Muscle of arm (tissue), 12 donors: Measurements from ENCODE around the gene TBRG4. TPM values are rescaled to one million over a fixed set of nuclear protein-coding genes. Genes with fewer than 3 reads are reported as not detected.

Experiments used
- DNase-seq: peaks from one replicate; pipeline ENCODE4 v3.0.0-alpha.2; 2013
- polyA plus RNA-seq, 12 donors: library from polyadenylated mRNA; unstranded; fragments of 120-200 nt; gene quantifications; one replicate each; pipeline ENCODE4 v1.2.1, GENCODE V29; 2013; ENCODE audit not compliant: insufficient read length in 12 of 12

Gene TBRG4
- polyA plus RNA-seq, 12 donors: 30.1 to 87.5 (median 36.7) TPM; not detected in 1

GRCh38 chr7:45060295-45060694 is 51.2 kb downstream of the TBRG4 start:
- DNase-seq: no peak

DNA sequence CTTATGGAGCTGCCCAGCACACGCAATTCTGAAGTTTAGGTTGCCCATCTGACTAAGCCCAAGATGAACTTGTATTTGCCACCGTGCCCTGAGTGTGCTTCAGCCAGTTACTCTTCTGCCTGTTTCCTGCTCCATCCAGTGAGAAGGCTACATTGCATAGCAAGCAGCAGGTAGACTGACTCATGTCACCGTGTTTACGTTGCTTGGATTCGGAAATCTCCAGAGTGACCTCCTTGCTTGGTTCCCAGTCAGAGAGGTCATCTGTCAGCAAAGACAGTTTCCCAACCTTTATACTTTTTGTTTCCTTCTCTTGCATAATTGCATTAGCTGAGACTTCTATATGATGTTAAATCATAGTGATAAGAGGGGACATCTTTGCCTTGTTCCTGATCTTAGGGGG is 53.6 kb downstream of the TBRG4 start:
- no peak for DNase-seq

DNA sequence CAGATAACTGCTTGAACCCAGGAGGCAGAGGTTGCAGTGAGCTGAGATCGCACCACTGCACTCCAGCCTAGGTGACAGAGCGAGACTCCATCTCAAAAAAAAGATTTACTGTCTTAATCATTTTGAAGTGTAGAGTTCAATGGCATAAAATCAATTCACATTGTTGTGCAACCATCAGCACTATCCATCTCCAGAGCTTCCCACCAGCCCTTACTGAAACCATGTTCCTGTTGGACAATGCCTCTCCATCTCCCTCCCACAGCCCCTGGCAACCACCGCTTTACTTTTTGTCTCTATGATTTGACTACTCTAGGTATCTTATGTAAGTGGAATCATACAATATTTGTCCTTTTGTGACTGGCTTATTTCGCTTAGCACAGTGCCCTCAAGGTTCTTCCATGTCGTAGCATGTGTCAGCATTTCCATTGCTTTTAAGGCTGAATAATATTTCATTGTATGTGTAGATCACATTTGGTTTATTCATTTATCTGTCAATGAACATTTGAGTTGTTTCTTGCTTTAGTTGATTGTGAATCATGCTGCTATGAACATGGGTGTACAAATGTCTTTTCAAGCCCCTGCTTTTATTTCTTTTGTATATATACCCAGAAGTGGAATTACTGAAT is 55.8 kb downstream of the TBRG4 start:
- no peak for DNase-seq

GRCh38 chr7:45055016-45055415 is 56.5 kb downstream of the TBRG4 start:
- DNase-seq: no peak

- no peak for DNase-seq
Observed at GRCh38 chr7:45054442-45054841, 57.1 kb downstream of the TBRG4 start.

DNA sequence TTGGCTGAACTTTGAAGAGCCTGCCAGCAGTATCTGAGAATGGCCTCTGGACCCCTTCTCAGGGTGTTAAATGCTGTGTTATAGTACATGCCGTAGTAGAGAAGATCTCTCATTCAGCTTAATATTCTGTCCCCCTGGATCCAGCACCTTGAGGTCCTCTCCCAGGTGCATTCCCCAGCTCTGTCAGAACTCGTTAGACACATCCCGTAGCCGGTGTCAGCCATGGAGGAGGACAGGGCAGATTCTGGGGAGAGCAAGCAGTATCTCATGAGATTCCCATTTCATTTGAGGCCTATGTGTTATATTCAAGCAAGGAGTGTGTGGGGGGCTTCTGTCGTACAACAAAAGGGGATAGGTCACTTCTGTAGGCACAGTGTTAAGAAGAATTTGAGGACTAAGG is 57.6 kb downstream of the TBRG4 start:
- no peak for DNase-seq

GRCh38 chr7:45053401-45053800 is 58.1 kb downstream of the TBRG4 start:
- DNase-seq: no peak

- no peak for DNase-seq
Observed at GRCh38 chr7:45052011-45052410, 59.5 kb downstream of the TBRG4 start.

GRCh38 chr7:45050198-45050597 is 61.3 kb downstream of the TBRG4 start:
- DNase-seq: no peak

Other genes starting within 250 kb of the TBRG4 start
- 10 to 100 TPM in 11 of 12 donors, not detected in 1; 25.1 to 44.7 (median 36.1) TPM for gene PURB, start 226.2 kb downstream of the TBRG4 start, polyA plus RNA-seq
- gene MYO1G, start 132.7 kb downstream of the TBRG4 start, polyA plus RNA-seq: 1 to 10 TPM in 1 of 12 donors, under 1 TPM in 9, not detected in 2; 0.35 to 5.5 (median 0.59) TPM
- gene CCM2, start 111.5 kb downstream of the TBRG4 start, polyA plus RNA-seq: 10 to 100 TPM in 11 of 12 donors, not detected in 1; 33.7 to 43.4 (median 38.3) TPM
- gene NACAD, start 22.7 kb downstream of the TBRG4 start, polyA plus RNA-seq: 10 to 100 TPM in 1 of 12 donors, 1 to 10 TPM in 10, not detected in 1; 2.8 to 10.0 (median 4.9) TPM
- gene RAMP3, start 46.1 kb upstream of the TBRG4 start, polyA plus RNA-seq: 10 to 100 TPM in 1 of 12 donors, 1 to 10 TPM in 10, not detected in 1; 2.6 to 11.4 (median 4.4) TPM